AG20443 (cell line): ENCODE results near the gene NCR2.

ENCODE experiments used
- DNase-seq: peaks from one replicate; pipeline ENCODE4 v3.0.0; 2012; ENCODE audit warnings: low spot score, mixed read lengths

NCR2 gene

DNA sequence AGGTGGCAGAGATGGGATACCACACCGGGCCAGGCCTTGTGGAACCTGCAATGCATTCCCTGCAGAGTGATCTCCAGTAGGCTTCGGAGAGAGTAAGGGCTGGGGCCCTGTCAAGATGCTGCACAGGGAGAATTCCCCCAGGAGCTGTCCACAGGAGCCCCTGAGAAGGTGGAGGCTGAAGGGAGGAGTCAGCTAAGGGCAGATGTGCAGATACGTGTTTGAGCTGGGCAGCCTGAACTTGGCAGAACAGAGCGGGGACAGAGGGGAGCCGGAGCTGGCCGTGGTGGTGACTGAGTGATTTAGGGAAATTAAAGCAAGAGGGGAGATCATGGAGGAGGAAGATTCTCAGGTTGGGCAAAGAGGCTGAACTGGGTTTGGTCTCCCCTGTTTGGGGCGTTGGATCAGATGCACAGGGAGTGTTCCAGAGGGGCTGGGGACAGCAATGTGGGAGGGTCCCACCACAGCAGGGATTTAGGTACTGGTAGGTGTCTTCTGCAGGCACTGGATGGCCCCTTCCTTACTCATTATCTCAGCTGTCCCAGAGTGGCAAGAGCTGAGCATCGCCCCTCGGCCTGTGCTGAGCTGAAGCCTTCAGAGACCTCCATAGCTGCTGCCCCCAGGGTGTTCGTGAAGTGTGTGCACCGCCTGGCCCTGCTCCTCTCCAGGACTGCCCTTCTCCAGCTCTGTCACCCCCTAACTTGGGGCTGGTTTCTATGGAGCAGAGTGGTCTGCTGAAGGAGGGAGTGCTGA lies 3.8 kb upstream of the NCR2 start:
- no peak for DNase-seq

GRCh38 chr6:41332241-41332640 lies 3.2 kb upstream of the NCR2 start:
- no peak for DNase-seq

DNA sequence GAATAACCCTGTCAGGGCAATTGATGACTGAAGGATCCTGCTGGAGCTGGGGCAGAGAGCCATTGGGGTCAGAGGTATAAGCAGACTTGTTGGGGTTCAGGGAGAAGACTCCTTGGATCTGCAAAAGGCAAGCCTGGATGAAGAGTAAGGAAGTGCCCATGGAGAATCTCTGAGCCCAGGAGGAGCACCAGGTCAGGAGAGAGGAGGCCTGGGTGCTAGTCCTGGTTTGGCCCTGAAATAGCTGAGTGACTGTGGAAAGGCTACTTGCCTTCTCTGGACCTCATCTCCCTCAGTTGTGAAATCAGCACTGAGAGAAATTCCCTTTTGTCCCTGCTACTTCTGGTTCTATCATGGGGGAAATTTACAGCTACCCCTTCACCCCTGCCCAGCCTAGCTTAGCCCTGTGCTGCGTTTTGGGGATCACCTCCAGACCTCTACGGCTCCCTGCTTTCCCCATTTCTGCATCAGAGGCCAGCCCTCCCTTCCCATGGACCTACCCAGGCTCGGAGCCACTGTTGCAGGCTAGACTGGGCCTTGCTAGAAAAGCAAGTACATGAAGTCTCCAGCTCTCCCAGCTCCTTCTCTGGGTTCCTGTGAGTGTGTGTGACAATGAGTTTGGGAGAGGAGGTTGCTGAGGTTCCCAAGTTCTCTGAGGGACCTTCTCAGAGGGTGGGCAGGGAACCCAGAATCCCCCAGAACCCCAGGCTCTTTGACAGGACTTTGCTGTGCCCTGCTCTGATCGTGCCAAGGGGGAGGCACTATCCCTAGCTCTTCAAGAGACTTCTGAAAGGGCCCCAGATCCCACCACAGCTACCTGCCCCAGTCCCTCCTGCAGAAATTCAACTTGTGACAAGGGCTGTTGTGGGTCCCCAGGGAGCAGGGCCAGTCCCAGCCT lies 2.3 kb upstream of the NCR2 start:
- DNase-seq: no peak

DNA sequence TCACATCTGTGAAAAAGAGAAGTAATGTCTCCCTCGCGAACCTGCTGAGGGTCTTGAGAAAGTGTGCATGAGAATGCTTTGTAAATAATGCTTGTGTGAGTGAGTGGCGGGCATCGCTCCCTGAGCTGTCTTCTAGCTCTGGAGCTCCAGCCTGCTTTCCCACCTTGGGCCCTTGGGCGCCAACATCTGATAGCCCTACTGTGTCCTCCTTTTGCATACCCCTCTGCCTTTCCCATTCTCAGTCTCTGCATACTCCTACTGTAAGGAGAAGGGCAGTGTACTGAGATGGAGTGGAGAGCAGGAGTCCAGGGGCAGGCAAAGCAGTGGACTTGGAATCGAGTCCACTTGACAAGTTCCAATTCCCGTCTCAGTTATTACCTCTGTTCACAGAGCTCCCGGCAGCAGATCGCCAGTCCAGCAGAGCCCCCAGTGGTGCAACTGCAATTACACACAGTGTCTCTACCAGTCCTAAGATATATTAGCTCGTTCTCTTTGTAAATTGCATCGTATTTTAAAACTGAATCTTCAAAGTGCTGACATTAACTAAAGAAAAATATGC lies 847 bp upstream of the NCR2 start:
- DNase-seq: no peak

DNA sequence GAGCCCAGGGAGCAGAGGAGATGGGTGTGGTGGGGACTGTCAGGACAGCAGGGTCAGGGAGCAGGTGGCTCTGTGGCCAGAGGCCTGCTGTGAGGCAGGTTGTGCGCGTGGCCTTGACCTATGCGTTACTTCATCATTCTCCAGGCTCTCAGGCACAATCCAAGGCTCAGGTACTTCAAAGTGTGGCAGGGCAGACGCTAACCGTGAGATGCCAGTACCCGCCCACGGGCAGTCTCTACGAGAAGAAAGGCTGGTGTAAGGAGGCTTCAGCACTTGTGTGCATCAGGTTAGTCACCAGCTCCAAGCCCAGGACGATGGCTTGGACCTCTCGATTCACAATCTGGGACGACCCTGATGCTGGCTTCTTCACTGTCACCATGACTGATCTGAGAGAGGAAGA lies 535 bp downstream of the NCR2 start:
- DNase-seq: no peak

GRCh38 chr6:41336824-41337223 lies 1.4 kb downstream of the NCR2 start:
- DNase-seq: no peak

DNA sequence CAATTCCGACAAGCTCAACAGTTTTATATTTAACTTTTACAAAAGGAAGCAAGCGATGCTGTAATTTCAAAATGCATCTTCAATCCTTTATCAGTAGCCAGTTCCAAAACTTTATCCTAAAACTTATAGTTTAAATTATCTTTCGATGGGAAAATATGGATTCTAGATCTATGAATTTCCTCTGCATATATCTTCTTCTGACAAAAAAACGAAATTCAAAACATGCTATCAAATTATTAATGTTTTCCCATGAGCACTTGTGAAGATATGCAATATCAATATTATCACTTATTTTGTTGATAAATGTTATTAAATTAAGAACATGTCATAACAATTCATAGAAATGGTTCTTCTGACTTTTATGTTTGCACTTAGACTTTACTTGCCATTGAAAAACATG lies 2.3 kb downstream of the NCR2 start:
- DNase-seq: no peak

DNA sequence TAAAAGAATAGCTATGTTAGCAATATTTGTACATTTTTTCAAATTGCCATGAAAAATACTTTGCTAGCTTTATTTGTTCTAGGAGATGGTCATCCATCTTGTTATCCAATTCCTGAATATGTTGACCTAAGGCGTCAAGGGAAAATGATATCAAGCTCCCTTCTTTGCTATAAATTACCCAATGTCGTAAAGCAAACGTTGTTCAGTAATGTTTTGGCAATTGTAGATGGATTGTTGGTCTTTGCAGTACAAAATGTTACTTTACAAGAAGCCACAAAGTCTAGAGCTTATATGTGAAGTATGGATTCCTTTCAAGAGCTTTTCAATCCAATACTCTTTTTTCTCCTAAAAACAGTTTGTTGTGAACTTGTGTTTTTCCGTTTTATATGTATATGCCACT lies 3.3 kb downstream of the NCR2 start:
- no peak for DNase-seq

DNA sequence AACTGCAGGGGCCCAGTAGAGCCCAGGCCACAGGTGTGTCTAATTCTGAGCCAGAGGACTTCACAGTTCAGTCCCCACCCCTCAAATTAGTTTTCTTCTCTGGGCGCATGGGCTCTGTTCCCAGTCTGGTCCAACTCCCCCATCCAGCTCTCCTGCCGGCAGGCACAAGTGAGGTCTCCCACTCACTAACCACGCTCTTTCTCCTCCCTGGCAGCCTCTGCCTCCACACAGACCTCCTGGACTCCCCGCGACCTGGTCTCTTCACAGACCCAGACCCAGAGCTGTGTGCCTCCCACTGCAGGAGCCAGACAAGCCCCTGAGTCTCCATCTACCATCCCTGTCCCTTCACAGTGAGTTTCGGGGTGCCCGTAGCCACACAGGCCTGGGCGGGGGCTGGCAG lies 6.2 kb downstream of the NCR2 start:
- DNase-seq: no peak

- DNase-seq: no peak
Observed at GRCh38 chr6:41342241-41342640, 6.8 kb downstream of the NCR2 start.

GRCh38 chr6:41343641-41344187 lies 8.3 kb downstream of the NCR2 start:
- DNase-seq: no peak

DNA sequence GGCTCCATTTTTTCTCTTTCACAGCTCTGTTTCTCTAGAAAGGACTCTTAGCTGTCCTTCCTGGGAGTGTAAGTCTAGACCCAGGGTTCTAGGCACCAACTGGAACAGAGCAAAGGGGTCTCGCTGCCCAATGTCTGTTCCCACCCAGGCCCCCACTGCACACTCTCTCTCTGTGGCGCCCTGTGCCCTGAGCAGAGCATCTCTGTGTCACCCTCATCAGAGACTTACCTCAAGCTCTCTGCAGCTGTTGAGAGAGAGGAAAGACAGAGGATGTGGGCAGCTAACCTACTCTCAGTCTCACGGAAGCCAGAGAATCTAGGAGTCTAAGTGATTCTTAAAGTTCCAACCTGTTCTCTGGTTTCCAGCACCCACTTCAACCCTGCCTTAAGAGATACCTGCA lies 9.5 kb downstream of the NCR2 start:
- no peak for DNase-seq

DNA sequence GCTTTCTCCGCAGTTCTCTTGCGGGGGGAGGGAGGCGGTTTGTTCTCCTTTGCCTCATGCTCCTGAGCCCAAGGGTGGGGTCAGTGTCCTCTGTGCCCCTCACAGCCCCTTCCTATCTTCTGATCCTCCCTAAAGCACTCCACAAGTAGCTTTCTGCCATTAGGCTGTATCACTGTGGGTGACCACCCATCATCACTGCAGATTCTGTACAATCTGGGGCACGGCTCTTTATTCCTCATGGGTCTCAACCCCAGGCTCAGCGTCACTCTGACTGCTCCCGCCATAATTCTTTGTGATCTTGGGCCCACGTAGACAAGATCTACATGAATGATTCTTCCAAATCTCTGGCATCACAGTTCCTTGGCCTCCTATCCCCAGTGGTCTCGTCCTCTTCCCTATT lies 10.5 kb downstream of the NCR2 start:
- no peak for DNase-seq

DNA sequence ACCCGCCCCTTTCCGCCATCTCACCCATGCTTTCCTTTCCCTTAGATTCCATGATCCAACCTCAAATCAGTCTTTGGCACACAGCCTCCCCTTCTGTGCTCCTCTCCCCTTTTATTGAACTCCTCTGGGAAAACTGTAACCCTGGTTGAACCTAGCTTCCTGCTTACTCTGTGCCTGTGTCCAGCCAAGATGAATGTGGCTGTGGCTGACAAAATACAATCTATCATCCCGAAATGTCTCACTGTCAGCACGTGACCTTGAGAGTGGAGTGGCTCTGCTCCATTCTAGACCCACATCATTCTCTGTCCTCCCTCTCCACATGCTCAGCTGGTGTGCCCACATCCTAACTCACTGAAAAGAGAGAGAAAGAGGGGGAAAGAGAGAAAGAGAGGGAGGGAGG lies 11.0 kb downstream of the NCR2 start:
- DNase-seq: no peak

- DNase-seq: no peak
Observed at GRCh38 chr6:41347378-41348050, 12.1 kb downstream of the NCR2 start.

- DNase-seq: no peak
Observed at GRCh38 chr6:41348934-41349333, 13.5 kb downstream of the NCR2 start.

DNA sequence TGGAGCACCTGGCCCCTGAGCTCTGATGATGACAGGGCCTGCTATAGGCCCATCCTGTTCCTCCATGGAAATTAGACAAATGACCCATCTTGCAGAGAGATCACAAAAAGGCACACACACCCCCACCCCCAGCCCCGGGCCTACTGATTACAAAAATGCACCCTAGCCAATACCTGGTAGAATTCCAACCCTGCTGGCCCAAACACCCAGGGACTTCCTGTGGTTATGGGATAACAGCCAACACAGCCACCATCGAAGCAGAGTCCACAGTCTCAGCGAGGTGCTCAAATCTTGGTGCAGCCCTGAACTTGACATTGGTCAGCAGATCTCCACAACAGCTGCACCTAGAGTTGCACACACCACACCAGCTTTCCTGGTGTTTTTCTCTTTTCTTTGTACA lies 17.0 kb downstream of the NCR2 start:
- no peak for DNase-seq

DNA sequence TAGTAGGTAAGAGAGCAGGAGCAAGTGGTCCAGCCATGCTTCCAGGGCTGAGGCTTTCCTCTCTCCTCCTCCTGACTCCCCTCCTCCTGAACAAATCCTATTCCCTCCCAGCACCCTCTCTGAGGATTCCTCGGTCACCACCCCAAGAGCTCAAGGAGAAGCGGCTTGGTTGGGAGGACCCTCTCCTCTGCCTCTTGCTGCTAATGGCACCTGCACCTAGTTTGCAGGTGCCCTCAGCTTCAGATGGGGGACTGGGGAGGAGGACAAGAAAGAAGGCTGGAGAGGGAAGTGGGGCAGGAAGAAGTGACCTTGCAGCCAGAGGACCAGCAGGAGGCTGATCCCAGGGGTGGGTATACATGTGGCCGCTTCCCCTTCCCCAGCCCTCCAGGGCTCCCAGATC lies 17.5 kb downstream of the NCR2 start:
- DNase-seq: no peak

DNA sequence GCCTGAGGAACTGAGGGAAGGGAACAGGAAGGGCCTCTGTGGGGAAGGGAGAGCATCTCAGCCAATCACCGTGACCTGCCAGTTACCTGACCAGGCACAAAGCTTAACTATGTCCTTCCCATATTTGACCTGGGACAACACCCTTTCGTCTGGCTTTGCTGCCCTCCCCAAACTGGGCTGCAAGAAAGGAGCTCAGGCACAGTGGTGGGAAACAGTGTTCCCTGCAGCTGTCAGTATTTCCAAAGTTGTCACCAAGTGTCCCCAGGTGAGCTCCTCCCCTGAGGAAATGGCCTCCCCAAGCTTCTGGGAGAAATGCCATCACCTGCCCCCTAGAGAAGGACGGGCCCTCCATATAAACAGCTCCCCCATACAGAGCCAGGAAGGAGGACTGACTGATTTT lies 17.9 kb downstream of the NCR2 start:
- no peak for DNase-seq

GRCh38 chr6:41355952-41356351 lies 20.5 kb downstream of the NCR2 start:
- DNase-seq: no peak

GRCh38 chr6:41356825-41357224 lies 21.4 kb downstream of the NCR2 start:
- no peak for DNase-seq

- DNase-seq: no peak
Observed at GRCh38 chr6:41358503-41358902, 23.1 kb downstream of the NCR2 start.
